DMS79 treated with DMSO at 0.1 percent for 48 hours (cell line): ENCODE measurements around the gene ITPR2.
A peak's percentile ranks its signal among the peaks of the same experiment; 100 is the strongest.
"Not testable (repeated sequence)": the region's sequence is repeated elsewhere in the genome, so short reads cannot be mapped to it uniquely, and the experiment has no call there.

Experiments used
- DNase-seq: peaks from one replicate; lab custom pipeline; 2025; lab: John Stamatoyannopoulos, UW

The ITPR2 gene

DNA sequence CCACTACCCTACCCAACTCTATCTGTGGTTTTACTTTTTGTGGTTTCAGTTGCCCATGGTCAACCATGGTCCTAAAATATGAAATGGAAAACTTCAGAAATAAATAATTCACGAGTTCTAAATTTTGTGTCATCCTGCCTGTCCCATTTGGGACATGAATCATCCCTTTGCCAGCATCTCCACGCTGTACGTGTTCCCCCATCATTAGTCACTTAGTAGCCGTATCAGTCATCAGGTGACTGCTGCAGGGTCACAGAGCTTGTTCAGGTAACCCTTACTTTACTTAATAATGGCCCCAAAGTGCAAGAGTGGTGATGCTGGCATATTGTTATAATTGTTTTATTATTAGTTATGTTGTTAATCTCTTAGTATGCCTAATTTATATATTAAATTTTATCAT lies 209.9 kb downstream of the ITPR2 start:
- DNase-seq = no peak

GRCh38 chr12:26622601-26623000 lies 210.4 kb downstream of the ITPR2 start:
- peak; percentile 60 for DNase-seq

GRCh38 chr12:26621932-26622331 lies 211.1 kb downstream of the ITPR2 start:
- DNase-seq = peak; percentile 95

DNA sequence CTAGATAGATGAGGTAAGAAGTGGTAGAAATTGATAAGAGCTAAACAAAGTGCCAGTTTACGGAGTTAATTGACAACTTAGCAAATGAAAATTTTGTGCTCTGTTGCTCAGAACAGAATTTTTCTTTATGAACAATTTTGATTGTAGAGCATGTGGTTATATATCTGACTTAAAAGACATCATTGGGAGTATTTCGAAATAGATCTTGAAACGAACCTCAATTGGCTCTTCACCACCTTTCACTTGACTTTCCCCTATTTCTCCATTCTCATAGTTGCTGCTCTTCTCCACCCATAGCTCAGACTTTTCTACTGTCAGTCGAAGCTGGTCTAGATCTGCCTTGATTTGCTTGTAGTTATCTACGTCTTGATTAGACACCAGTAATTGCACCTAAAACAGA lies 212.1 kb downstream of the ITPR2 start:
- no peak for DNase-seq

GRCh38 chr12:26617513-26617912 lies 215.5 kb downstream of the ITPR2 start:
- DNase-seq = no peak

DNA sequence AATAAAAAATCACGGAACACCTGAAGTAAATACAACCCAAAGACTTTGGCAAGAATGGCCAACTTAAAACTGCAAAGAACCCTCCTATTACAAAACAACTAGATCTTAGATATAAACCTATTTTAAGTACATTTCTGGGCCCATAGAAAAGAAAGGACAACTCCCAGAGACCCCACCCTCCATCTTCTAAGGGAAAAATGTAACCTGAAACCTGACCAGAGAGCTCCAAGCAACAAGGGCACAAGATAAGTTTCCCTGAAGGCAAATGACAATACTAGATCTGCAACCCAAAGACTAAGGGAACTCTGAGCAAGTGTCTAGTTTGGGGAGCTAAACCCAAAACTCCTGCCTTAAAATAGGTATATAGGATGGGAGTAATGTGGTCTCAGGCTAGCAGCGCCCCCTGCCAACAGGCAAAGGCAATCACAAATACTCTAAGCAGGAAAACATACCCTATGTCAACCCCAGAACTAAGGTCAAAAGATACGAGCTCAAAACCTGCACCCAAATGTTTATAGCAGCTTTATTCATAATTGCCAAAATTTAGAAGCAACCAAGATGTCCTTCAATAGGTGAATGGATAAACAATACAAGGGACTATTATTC lies 218.9 kb downstream of the ITPR2 start:
- no peak for DNase-seq

DNA sequence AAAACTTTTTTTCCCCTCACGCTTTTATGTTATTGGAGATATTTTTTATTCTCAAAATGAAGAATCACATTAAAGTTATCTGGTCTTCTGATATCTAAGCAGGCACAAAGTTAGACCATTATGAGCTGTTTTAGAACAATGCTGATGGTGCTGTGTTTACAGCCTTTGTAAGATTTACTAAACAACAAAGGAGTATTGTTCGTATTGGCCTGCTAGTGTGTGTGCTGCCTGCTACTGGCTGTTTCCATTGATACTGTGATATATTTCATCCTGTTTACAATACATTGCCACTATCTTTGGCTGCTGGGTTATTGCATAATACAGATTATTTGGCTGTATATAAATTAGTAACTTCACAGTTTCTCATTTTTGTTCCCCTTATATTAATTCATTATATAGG lies 220.8 kb downstream of the ITPR2 start:
- DNase-seq = no peak

DNA sequence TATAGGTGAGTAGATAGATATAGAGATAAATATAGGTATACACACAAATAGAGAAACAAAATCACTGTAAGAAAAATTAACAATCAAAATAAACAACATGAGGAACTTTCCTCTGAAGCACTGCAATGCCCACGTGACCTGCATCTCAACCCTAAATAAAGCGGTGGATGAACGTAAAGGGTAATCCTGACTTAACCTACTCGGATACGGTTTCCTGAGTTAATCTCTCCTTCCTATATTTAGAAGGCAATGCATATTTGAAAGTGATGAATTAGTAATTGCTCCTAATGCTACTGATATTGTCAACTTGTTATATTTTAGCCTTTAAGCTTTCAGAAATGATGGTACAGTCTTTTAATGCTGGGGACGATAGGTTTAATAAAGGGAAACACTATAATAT lies 221.4 kb downstream of the ITPR2 start:
- DNase-seq = no peak

DNA sequence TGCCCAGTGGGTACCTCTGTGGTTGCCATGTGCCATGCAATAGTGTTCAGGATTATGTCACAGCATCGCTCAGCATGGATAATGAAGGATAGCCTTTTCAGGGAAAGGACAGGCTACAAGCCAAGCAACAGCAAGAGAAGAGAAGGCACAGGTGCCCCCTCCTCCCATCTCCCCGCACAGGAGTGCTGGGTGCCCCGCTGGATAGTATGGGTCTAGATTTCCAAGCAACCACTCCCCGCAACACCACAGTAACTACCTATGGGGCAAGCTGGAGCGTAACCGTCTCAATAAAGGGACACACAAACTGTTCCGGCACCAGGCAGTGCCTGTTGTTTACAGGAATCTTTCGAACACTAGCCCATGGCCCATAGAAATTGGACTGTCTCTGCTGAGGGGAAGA lies 222.2 kb downstream of the ITPR2 start:
- DNase-seq = no peak

- DNase-seq = no peak
Measured at GRCh38 chr12:26609986-26610385, 223.0 kb downstream of the ITPR2 start.

- no peak for DNase-seq
Measured at GRCh38 chr12:26608706-26609105, 224.3 kb downstream of the ITPR2 start.

DNA sequence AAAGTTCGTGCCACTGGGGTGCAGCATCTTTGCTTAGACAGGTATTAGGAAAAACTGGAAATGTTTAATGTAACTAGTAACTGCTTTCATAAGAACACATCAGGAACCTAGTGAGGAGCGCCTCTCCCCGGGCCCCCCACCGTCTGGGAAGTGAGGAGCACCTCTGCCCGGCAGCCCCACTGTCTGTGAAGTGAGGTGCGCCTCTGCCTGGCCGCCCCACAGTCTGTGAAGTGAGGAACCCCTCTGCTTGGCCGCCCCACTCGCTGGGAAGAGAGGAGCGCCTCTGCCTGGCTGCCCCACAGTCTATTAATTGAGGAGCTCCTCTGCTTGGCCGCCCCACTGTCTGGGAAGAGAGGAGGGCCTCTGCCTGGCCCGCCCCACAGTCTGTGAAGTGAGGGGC lies 224.7 kb downstream of the ITPR2 start:
- no peak for DNase-seq

GRCh38 chr12:26606911-26607310 lies 226.1 kb downstream of the ITPR2 start:
- DNase-seq = no peak

GRCh38 chr12:26604813-26605212 lies 228.2 kb downstream of the ITPR2 start:
- DNase-seq = not testable (repeated sequence)

DNA sequence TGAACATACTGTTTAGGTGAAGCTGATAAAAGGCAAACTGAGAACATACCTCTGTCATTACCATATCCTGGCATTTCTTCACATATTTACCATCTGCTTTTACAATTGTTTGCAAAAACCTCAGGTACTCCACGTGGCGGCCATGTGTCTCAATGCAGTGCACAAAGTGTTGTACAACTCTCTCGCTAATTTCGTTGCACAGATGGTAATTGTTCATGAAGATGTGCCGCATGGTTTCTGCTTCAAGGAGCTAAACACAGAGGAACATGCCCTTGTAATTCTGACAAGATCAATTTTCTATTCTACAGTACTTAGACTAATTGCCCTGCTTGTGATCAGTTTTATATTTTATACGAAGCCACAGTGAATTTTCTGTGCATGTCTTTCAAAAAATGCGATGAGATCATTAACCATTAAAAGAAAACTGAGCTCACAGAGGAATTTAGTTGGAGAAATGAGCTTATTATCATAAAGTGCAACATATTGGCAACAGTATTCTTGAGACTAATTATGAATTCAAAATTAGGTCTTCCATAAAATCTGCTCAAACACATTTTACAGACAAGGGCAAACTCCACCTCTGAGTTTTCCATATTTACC lies 233.8 kb downstream of the ITPR2 start:
- peak; percentile 86 for DNase-seq

DNA sequence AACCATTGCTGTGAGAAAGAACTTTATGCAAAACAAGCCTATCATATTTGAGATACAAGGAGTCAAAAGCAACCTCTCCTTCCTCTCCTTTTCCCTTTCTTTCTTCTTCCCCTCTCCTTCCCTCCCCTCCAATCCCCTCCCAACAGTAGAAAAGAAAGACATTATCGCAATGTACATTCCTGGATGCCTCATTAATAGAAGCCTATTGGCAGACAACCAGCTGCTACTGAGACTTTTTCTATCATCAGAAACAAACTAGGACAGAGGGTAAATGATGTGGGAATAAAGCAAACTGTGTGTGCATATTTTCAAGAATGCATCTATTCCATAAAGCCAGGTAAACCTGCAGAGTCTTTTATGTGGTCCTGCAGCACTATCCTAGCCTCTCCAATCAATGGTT lies 237.2 kb downstream of the ITPR2 start:
- peak; percentile 43 for DNase-seq

DNA sequence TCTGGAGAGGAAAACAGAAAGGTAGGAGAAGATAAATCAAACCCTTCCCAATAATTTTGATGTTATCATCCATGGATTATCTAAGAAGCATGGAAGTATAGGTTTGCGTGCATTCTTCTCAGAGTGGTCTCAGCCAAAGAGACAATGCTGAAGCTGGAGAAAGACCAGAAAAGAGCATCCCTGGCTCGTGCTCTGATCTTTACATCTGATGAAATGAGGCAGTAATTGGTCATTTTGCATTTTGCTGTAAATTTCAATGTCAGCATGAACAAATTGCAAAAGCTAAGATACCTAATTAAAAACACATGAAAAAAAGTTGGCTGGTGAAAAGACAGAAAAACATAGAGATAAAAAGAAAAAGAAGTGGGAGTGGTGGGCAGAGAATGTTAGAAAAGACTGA lies 252.4 kb downstream of the ITPR2 start:
- DNase-seq = no peak

- no peak for DNase-seq
Measured at GRCh38 chr12:26576266-26576665, 256.7 kb downstream of the ITPR2 start.

- no peak for DNase-seq
Measured at GRCh38 chr12:26573225-26573909, 259.6 kb downstream of the ITPR2 start.

- no peak for DNase-seq
Measured at GRCh38 chr12:26572137-26572536, 260.9 kb downstream of the ITPR2 start.

- DNase-seq = no peak
Measured at GRCh38 chr12:26571560-26571959, 261.4 kb downstream of the ITPR2 start.

GRCh38 chr12:26567126-26567525 lies 265.9 kb downstream of the ITPR2 start:
- no peak for DNase-seq

DNA sequence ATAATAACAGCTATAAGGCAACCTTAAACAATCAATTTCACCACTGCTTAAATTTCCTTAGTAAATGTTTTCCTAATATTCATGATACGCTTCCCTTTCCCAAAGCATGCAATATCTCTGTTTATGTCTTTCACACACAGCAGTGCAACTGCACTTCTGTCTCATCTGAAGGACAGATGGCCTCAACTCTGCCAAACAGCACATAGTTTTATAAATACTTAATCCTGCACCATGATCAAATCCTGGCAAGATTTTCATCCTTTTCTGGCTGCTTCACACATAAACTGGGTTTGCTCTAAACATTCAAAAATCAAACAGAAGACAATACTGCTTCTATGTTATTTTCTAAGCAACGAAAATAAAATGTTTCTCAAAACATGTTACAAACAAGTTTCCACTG lies 266.3 kb downstream of the ITPR2 start:
- DNase-seq = no peak

DNA sequence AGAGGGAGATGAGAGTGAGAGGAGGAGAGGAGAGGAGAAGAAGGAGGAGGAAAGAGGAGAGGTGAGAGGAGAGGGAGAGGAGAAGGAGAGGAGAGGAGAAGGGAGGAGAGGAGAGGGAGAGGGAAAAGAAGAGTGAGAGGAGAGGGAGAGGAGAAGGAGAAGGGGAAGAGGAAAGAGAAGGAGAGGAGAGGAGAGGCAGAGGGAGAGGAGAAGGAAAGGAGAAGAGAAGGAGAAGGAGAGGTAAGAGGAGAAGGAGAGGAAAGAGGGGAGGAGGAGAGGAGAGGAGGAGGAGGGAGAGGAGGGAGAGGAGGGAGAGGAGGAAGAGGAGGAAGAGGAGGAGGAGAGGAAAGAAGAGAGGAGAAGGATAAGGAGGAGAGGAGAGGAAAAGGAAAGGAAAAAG lies 266.8 kb downstream of the ITPR2 start:
- DNase-seq = no peak
